HepG2 (cell line): ENCODE results near the gene ZNF780B. TPM values are rescaled to one million over a fixed set of nuclear protein-coding genes. Genes with fewer than 3 reads are reported as not detected.

Experiments used
- ATAC-seq: fragments of 200-7000 bp; cut with Tn5 transposase; 3 replicates; pipeline ENCODE4 v1.9.1; 2020; ENCODE audit warnings: mild to moderate bottlenecking, moderate library complexity
- BruUV-seq: library from RNA; stranded (reverse); fragments of 400-500 nt; replicated peaks from 2 replicates; lab custom pipeline; 2021; lab: Mats Ljungman, UMichigan
- CTCF ChIA-PET: fragments of 300-600 bp; formaldehyde crosslinking; extraction: SDS; loops from one replicate; lab custom pipeline; 2021; ENCODE audit warnings: low total read pairs, inconsistent platforms, low intra/inter-chr PET ratio; lab: Yijun Ruan, JAX
- POLR2A ChIA-PET: fragments of 350-600 bp; sonication (Branson Sonifier 250); formaldehyde crosslinking; loops from one replicate; lab custom pipeline; 2020; ENCODE audit warnings: antibody characterized with exemption, inconsistent platforms; lab: Yijun Ruan, JAX
- DNase-seq: peaks from one replicate; pipeline ENCODE4 v3.0.0-alpha.2; 2015; ENCODE audit warnings: low spot score
- FAIRE-seq: peaks from 3 replicates; lab custom pipeline; 2011; peaks lifted over from hg19 to GRCh38; lab: Jason Lieb, UNC
- H2AFZ ChIP-seq: one replicate; pipeline ENCODE4 v1.6.1; 2011; ENCODE audit warnings: low read length, inconsistent platforms
- H3K27ac ChIP-seq: fragments of 300-600 bp; 3 replicates; pipeline ENCODE4 v1.8.0; 2011; ENCODE audit warnings: mixed run types, mild to moderate bottlenecking, mixed read lengths, low read length, inconsistent platforms; ENCODE audit not compliant: insufficient read depth; ENCODE audit errors: extremely low read length
- H3K27me3 ChIP-seq, 2 experiments: fragments of 200-600 bp in 1 of 2; 2 replicates in 1 of 2; 3 replicates in 1 of 2; pipeline versions ENCODE4 v1.6.0 to v1.8.0; 2011; ENCODE audit warnings: low read length in 2 of 2, mild to moderate bottlenecking in 2 of 2, moderate library complexity in 2 of 2, inconsistent platforms in 1 of 2; ENCODE audit not compliant: insufficient read depth in 2 of 2, control insufficient read depth in 1 of 2
- H3K36me3 ChIP-seq, 2 experiments: fragments of 200-600 bp in 1 of 2; replicated peaks in 1 of 2; 2 replicates in 1 of 2; 3 replicates in 1 of 2; pipeline versions ENCODE4 v1.5.1 to v1.8.0; 2011; ENCODE audit warnings: low read length in 2 of 2, inconsistent platforms in 1 of 2; ENCODE audit not compliant: insufficient read depth in 2 of 2, control insufficient read depth in 1 of 2
- H3K4me1 ChIP-seq: 2 replicates; pipeline ENCODE4 v1.5.1; 2012; ENCODE audit warnings: low read length, inconsistent platforms; ENCODE audit not compliant: insufficient read depth
- H3K4me2 ChIP-seq: 2 replicates; pipeline ENCODE4 v1.6.0; 2011; ENCODE audit warnings: low read depth, low read length, inconsistent platforms
- H3K4me3 ChIP-seq, 3 experiments: fragments of 200-600 bp in 1 of 3; sonication (generic), shearing (Covaris generic) in 1 of 3; replicated peaks in 1 of 3; 2 replicates each; pipeline ENCODE4 v1.5.1; 2011 to 2016; ENCODE audit warnings: low read length in 3 of 3, inconsistent platforms in 2 of 3, low read depth in 2 of 3, mild to moderate bottlenecking in 2 of 3, control low read depth in 1 of 3, mixed read lengths in 1 of 3; ENCODE audit not compliant: insufficient read depth in 1 of 3
- H3K79me2 ChIP-seq: one replicate; pipeline ENCODE4 v1.6.1; 2011; ENCODE audit warnings: low read length, inconsistent platforms; ENCODE audit not compliant: insufficient read depth
- H3K9ac ChIP-seq: 2 replicates; pipeline ENCODE4 v1.6.0; 2011; ENCODE audit warnings: mild to moderate bottlenecking, low read depth, low read length, inconsistent platforms; ENCODE audit not compliant: insufficient read depth
- H3K9me3 ChIP-seq: 2 replicates; pipeline ENCODE4 v1.5.1; 2012; ENCODE audit warnings: mild to moderate bottlenecking, low read length
- H4K20me1 ChIP-seq: 2 replicates; pipeline ENCODE4 v1.6.0; 2011; ENCODE audit warnings: inconsistent platforms, mild to moderate bottlenecking, low read length, moderate library complexity; ENCODE audit not compliant: insufficient read depth
- HDAC2 ChIP-seq: sonication (generic); formaldehyde crosslinking; IDR thresholded peaks from 2 replicates; pipeline ENCODE4 v1.4.0; 2020; ENCODE audit warnings: missing genetic modification reagents
- HOXD1 ChIP-seq: sonication (generic); formaldehyde crosslinking; IDR thresholded peaks from 2 replicates; pipeline ENCODE4 v1.5.0; 2020; ENCODE audit warnings: missing genetic modification reagents
- KLF9 ChIP-seq: IDR thresholded peaks from 2 replicates; pipeline ENCODE4 v1.6.1; 2016; ENCODE audit warnings: low read depth
- LCORL ChIP-seq, 2 experiments: fragments of 450-650 bp in 1 of 2; sonication (generic) in 1 of 2; formaldehyde crosslinking in 1 of 2; IDR thresholded peaks; 2 replicates each; pipeline versions ENCODE4 v1.5.0 to v1.6.1; 2017 to 2020; ENCODE audit warnings: antibody characterized with exemption in 1 of 2, missing genetic modification reagents in 1 of 2
- MEIS2 ChIP-seq: sonication (generic); formaldehyde crosslinking; IDR thresholded peaks from 2 replicates; pipeline ENCODE4 v1.9.0; 2021; ENCODE audit warnings: mild to moderate bottlenecking, missing genetic modification reagents
- NRL ChIP-seq: sonication (generic); formaldehyde crosslinking; IDR thresholded peaks from 2 replicates; pipeline ENCODE4 v1.5.0; 2020; ENCODE audit warnings: missing genetic modification reagents, mild to moderate bottlenecking, moderate library complexity, borderline replicate concordance
- PHF20 ChIP-seq: sonication (generic); formaldehyde crosslinking; IDR thresholded peaks from 2 replicates; pipeline ENCODE4 v1.5.0; 2020; ENCODE audit warnings: mild to moderate bottlenecking, missing genetic modification reagents
- ZNF180 ChIP-seq: sonication (generic); formaldehyde crosslinking; IDR thresholded peaks from 2 replicates; pipeline ENCODE4 v1.4.0; 2020; ENCODE audit warnings: low read depth, missing genetic modification reagents, borderline replicate concordance
- ZNF274 ChIP-seq: sonication (generic); formaldehyde crosslinking; IDR thresholded peaks from 2 replicates; pipeline ENCODE4 v1.5.1; 2020; ENCODE audit warnings: mild to moderate bottlenecking, missing genetic modification reagents
- ZNF362 ChIP-seq: sonication (generic); formaldehyde crosslinking; IDR thresholded peaks from 2 replicates; pipeline ENCODE4 v1.4.0; 2020; ENCODE audit warnings: missing genetic modification reagents, mild to moderate bottlenecking, borderline replicate concordance
- ZNF451 ChIP-seq: sonication (generic); formaldehyde crosslinking; IDR thresholded peaks from 2 replicates; pipeline ENCODE4 v1.5.0; 2020; ENCODE audit warnings: mild to moderate bottlenecking, missing genetic modification reagents
- ZNF562 ChIP-seq: sonication (generic); formaldehyde crosslinking; IDR thresholded peaks from 2 replicates; pipeline ENCODE4 v1.8.0; 2022; ENCODE audit warnings: missing genetic modification reagents, borderline replicate concordance
- ZNF646 ChIP-seq: sonication (generic); formaldehyde crosslinking; IDR thresholded peaks from 2 replicates; pipeline ENCODE4 v1.9.0; 2021; ENCODE audit warnings: mild to moderate bottlenecking, missing genetic modification reagents
- WGBS: methylation state at CpG from one replicate; pipeline ENCODE4 v1.1.6; 2017; ENCODE audit warnings: low lambda C conversion rate; 5-methylcytosine and 5-hydroxymethylcytosine counted together
- in situ Hi-C: cut with HindIII; loops from 2 replicates; pipeline ENCODE4 v1.10.0; 2017; ENCODE audit warnings: low pct_unique_long_range_greater_than_20kb; ENCODE audit not compliant: extremely low pct_ligation_motif_present
- intact Hi-C: fragments of 100-400 bp; cut with micrococcal nuclease; formaldehyde crosslinking; loops from one replicate; pipeline ENCODE4 v1.10.0; 2022; ENCODE audit not compliant: unreplicated experiment
- polyA plus RNA-seq, 8 experiments: library from polyadenylated mRNA; depleted of rRNA in 3 of 8; stranded (reverse) in 7 of 8; unstranded in 1 of 8; fragments of >200 nt; fragmentation: Illumina TruSeq in 4 of 8; extraction: Trizol in 4 of 8; gene quantifications; 2 replicates each; pipeline versions ENCODE4 v1.2.1 to v1.2.3, GENCODE V29; 2011 to 2016; ENCODE audit warnings: low read depth in 4 of 8, missing spikeins in 1 of 8, mixed read lengths in 1 of 8; ENCODE audit not compliant: insufficient read depth in 1 of 8
- total RNA-seq, 5 experiments: library from RNA; depleted of rRNA; stranded (reverse); fragments of >200 nt; fragmentation: Illumina TruSeq; extraction: Trizol; gene quantifications; 2 replicates each; pipeline ENCODE4 v1.2.3, GENCODE V29; 2016; ENCODE audit warnings: low read depth in 1 of 5

Gene ZNF780B
- total and polyA plus RNA-seq, 2 of the 13 experiments (the other 11 are each of a cell fraction or from before 2014, with no cell fraction given): 6.6 to 21.9 TPM

- TF ChIP-seq PHF20 (CRISPR knock-in tag) (peak; percentile 64), MEIS2 (CRISPR knock-in tag) (0 out of 2 replicates have a peak, but pooled peaks have one; percentile 37), KLF9 (CRISPR knock-in tag) (no peak), ZNF562 (CRISPR knock-in tag) (no peak), ZNF180 (CRISPR knock-in tag) (peak; percentile 24; the same call in 1 of the 2 replicates), NRL (CRISPR knock-in tag) (peak; percentile 71; the same call in 1 of the 2 replicates)
These were observed 34.5 kb upstream of the ZNF780B start, which contains the start of gene ZNF780A (continued) for GRCh38 chr19:40090241-40091204.

- H3K79me2 ChIP-seq: peaks cover 44% of the 10 kb centered on the region
- peak overlapping the region; percentile 90 for H3K27ac ChIP-seq
- BruUV-seq: no TSS peak
- no peaks in the 10 kb centered on the region for H3K9me3 ChIP-seq
- H3K36me3 ChIP-seq: no peaks in the 10 kb centered on the region
- intact Hi-C loops (no loop called here), in situ Hi-C loops (no loop called here)
- no peaks in the 10 kb centered on the region for H3K27me3 ChIP-seq
- peak overlapping the region; percentile 74 for H3K4me2 ChIP-seq
- 46% methylated on average over 4 of the region's 4 CpGs for WGBS
- POLR2A ChIA-PET: interaction anchor here (1.1 to 2.1 kb wide), 3 partner anchors 18 to 119 kb away, joined by 3 to 15 read pairs (median 11); partner anchors contain the start of genes PSMC4 and ZNF780B
- CTCF ChIA-PET: no interaction called here
- ATAC-seq: no peak
- H3K9ac ChIP-seq: peak overlapping the region; percentile 89
- no peak for DNase-seq
- H4K20me1 ChIP-seq: no peaks in the 10 kb centered on the region; the same call in 1 of the 2 replicates
- FAIRE-seq: no peak
- H3K4me3 ChIP-seq: peak overlapping the region; percentile 70 to 90 (median 82)
- H3K4me1 ChIP-seq: peaks cover 46% of the 10 kb centered on the region
- H2AFZ ChIP-seq: no peak overlapping the region
- no peak for TF ChIP-seq LCORL (IDR thresholded peaks at IDR 0.05)
- TF ChIP-seq LCORL (CRISPR knock-in tag; IDR thresholded peaks at IDR 0.05): no peak
- TF ChIP-seq ZNF451 (CRISPR knock-in tag): no peak
- TF ChIP-seq ZNF646: peak; percentile 76; the same call in 1 of the 2 replicates
- no peak for TF ChIP-seq HOXD1 (CRISPR knock-in tag)
- no peak for TF ChIP-seq ZNF362
- TF ChIP-seq HDAC2 (CRISPR knock-in tag): no peak
- TF ChIP-seq ZNF274 (CRISPR knock-in tag): no peak
These were observed 33.4 kb upstream of the ZNF780B start for GRCh38 chr19:40089462-40089861.
